Neutrophil (primary cell): Measurements from ENCODE around the gene SOD3.

ENCODE experiments used
- H3K27ac ChIP-seq: fragments of 200-600 bp; sonication (generic); 2 replicates; pipeline ENCODE4 v1.5.1; 2016; ENCODE audit warnings: mild to moderate bottlenecking, moderate library complexity
- H3K27me3 ChIP-seq: fragments of 200-600 bp; sonication (generic); 2 replicates; pipeline ENCODE4 v1.6.0; 2016; ENCODE audit warnings: mild to moderate bottlenecking
- H3K36me3 ChIP-seq: fragments of 200-600 bp; sonication (generic); 2 replicates; pipeline ENCODE4 v1.5.1; 2017
- H3K4me1 ChIP-seq, 2 experiments: fragments of 200-600 bp in 1 of 2; sonication (generic) in 1 of 2; 1 replicate in 1 of 2; 2 replicates in 1 of 2; pipeline versions ENCODE4 v1.5.1 to v1.6.1; 2013 to 2016; ENCODE audit warnings: low read depth in 1 of 2, low read length in 1 of 2, mild to moderate bottlenecking in 1 of 2, moderate library complexity in 1 of 2; ENCODE audit not compliant: control insufficient read depth in 1 of 2, insufficient read depth in 1 of 2
- H3K4me3 ChIP-seq, 2 experiments: fragments of 200-600 bp in 1 of 2; sonication (generic) in 1 of 2; 1 replicate in 1 of 2; 2 replicates in 1 of 2; pipeline ENCODE4 v1.5.1; 2013 to 2016; ENCODE audit warnings: low read depth in 1 of 2, low read length in 1 of 2, mild to moderate bottlenecking in 1 of 2, moderate library complexity in 1 of 2
- H3K9me3 ChIP-seq: fragments of 200-600 bp; sonication (generic); 2 replicates; pipeline ENCODE4 v1.5.1; 2016
- CTCF ChIP-seq: fragments of 200-600 bp; sonication (generic); IDR thresholded peaks from 2 replicates; pipeline ENCODE4 v1.5.1; 2016; ENCODE audit warnings: antibody characterized with exemption

SOD3 gene

GRCh38 chr4:24799196-24799543, 3.8 kb downstream of the SOD3 start:
- no peak for TF ChIP-seq CTCF
- Histone ChIP-seq H3K36me3 (no peaks in the 10 kb centered on the region), H3K4me3 (no peak overlapping the region), H3K27me3 (peaks cover 69% of the 10 kb centered on the region), H3K27ac (no peak overlapping the region), H3K4me1 (peaks cover 0 to 10% of the 10 kb centered on the region in 2 experiments), H3K9me3 (no peaks in the 10 kb centered on the region)

GRCh38 chr4:24799544-24800324, 4.4 kb downstream of the SOD3 start:
- H3K9me3 ChIP-seq: no peaks in the 10 kb centered on the region
- H3K36me3 ChIP-seq: no peaks in the 10 kb centered on the region
- no peak overlapping the region for H3K27ac ChIP-seq
- peaks cover 0 to 10% of the 10 kb centered on the region in 2 experiments for H3K4me1 ChIP-seq
- H3K4me3 ChIP-seq: no peak overlapping the region
- peaks cover 69% of the 10 kb centered on the region for H3K27me3 ChIP-seq
- no peak for TF ChIP-seq CTCF

- TF ChIP-seq CTCF: no peak
- no peak overlapping the region for H3K4me3 ChIP-seq
- peaks cover 0 to 10% of the 10 kb centered on the region in 2 experiments for H3K4me1 ChIP-seq
- H3K36me3 ChIP-seq: no peaks in the 10 kb centered on the region
- H3K27me3 ChIP-seq: peaks cover 68% of the 10 kb centered on the region
- no peak overlapping the region for H3K27ac ChIP-seq
- no peaks in the 10 kb centered on the region for H3K9me3 ChIP-seq
Observed at GRCh38 chr4:24800325-24800895, 5.0 kb downstream of the SOD3 start.

- Histone ChIP-seq H3K27ac (no peak overlapping the region), H3K36me3 (no peaks in the 10 kb centered on the region), H3K4me3 (no peak overlapping the region), H3K4me1 (peaks cover 0 to 10% of the 10 kb centered on the region in 2 experiments), H3K27me3 (peaks cover 66% of the 10 kb centered on the region), H3K9me3 (no peaks in the 10 kb centered on the region)
- no peak for TF ChIP-seq CTCF
Observed at GRCh38 chr4:24801136-24801855, 5.9 kb downstream of the SOD3 start.

GRCh38 chr4:24802648-24803047, 7.3 kb downstream of the SOD3 start:
- Histone ChIP-seq H3K36me3 (no peaks in the 10 kb centered on the region), H3K27ac (no peak overlapping the region), H3K9me3 (no peaks in the 10 kb centered on the region), H3K4me1 (peaks cover 0 to 10% of the 10 kb centered on the region in 2 experiments), H3K27me3 (peaks cover 55% of the 10 kb centered on the region), H3K4me3 (no peak overlapping the region)
- no peak for TF ChIP-seq CTCF
